Limb (tissue), 2 donors: ENCODE data around the gene SLC35F5.
A peak's percentile ranks its signal among the peaks of the same experiment; 100 is the strongest.
"Not testable (repeated sequence)": the region's sequence is repeated elsewhere in the genome, so short reads cannot be mapped to it uniquely, and the experiment has no call there.

Source experiments
- DNase-seq, 2 donors: peaks; one replicate each; pipeline ENCODE4 v3.0.0-alpha.2; 2016; ENCODE audit errors: extremely low spot score in 2 of 2

SLC35F5 gene

GRCh38 chr2:113757138-113757657, 756 bp upstream of the SLC35F5 start:
- peak in 1 of 2 donors; percentile 26 for DNase-seq

GRCh38 chr2:113755835-113756354, 547 bp downstream of the SLC35F5 start:
- peak in 1 of 2 donors; percentile 6 for DNase-seq

- DNase-seq = no peak
Observed at GRCh38 chr2:113755035-113755834, 1.2 kb downstream of the SLC35F5 start.

- no peak for DNase-seq
Observed at GRCh38 chr2:113754160-113754559, 2.3 kb downstream of the SLC35F5 start.

- DNase-seq = no peak
Observed at GRCh38 chr2:113750385-113750784, 6.1 kb downstream of the SLC35F5 start.

- no peak for DNase-seq
Observed at GRCh38 chr2:113741091-113741490, 15.4 kb downstream of the SLC35F5 start.

GRCh38 chr2:113739849-113740248, 16.6 kb downstream of the SLC35F5 start:
- DNase-seq = no peak

- DNase-seq = no peak
Observed at GRCh38 chr2:113734185-113734584, 22.3 kb downstream of the SLC35F5 start.

- no peak for DNase-seq
Observed at GRCh38 chr2:113724010-113724409, 32.4 kb downstream of the SLC35F5 start.

- DNase-seq = no peak
Observed at GRCh38 chr2:113723411-113723810, 33.0 kb downstream of the SLC35F5 start.

GRCh38 chr2:113720167-113720566, 36.3 kb downstream of the SLC35F5 start:
- peak in 1 of 2 donors; percentile 4 for DNase-seq

- DNase-seq = no peak
Observed at GRCh38 chr2:113716291-113716690, 40.2 kb downstream of the SLC35F5 start.

GRCh38 chr2:113712941-113713340, 43.5 kb downstream of the SLC35F5 start:
- DNase-seq = no peak

GRCh38 chr2:113711851-113712250, 44.6 kb downstream of the SLC35F5 start:
- DNase-seq = no peak

- no peak for DNase-seq
Observed at GRCh38 chr2:113709022-113709421, 47.4 kb downstream of the SLC35F5 start.

GRCh38 chr2:113707106-113707505, 49.3 kb downstream of the SLC35F5 start:
- no peak for DNase-seq

GRCh38 chr2:113705982-113706523, 50.4 kb downstream of the SLC35F5 start:
- no peak for DNase-seq

GRCh38 chr2:113704300-113704993, 52.0 kb downstream of the SLC35F5 start:
- not testable (repeated sequence) for DNase-seq

GRCh38 chr2:113703386-113704299, 52.8 kb downstream of the SLC35F5 start:
- no peak for DNase-seq

GRCh38 chr2:113700186-113700841, 56.1 kb downstream of the SLC35F5 start:
- DNase-seq = no peak
